ENCODE data around the gene SIN3A.
A peak's percentile ranks its signal among the peaks of the same experiment; 100 is the strongest.
"Not testable (repeated sequence)": the region's sequence is repeated elsewhere in the genome, so short reads cannot be mapped to it uniquely, and the experiment has no call there.

Gene SIN3A

DNA sequence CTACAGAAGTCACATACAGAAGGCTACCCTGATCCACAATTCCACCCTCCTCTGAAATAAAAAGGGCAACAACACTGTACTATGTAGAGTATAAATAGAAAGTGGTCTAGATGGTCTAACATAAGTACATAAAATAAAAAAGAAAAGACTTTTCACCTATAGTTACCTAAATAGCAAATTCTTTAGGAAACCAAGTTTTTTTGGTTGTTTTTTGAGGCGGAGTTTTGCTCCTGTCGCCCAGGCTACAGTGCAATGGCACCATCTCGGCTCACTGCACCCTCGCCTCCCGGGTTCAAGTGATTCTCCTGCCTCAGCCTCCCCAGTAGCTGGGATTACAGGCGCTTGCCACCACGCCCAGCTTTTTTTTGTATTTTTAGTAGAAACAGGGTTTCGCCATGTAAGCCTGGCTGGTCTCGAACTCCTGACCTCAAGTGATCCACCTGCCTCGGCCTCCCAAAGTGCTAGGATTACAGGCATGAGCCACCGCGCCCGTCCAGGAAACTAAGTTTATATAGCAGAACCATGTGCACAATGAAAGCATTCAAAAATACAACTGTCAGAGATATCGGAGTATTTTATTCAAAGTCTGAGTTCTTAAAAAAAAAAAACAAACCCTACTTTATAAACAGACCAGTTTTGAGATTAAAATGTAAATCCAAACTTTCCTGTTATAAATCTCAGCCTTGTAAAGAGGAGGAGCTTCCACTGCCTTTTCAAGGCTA lies 1.7 kb downstream of the SIN3A start:
- Histone ChIP-seq H3K27ac (ENCODE audit: low read depth, low read length) (no peak overlapping the region), H3K4me3 (ENCODE audit: low read depth, low read length) (no peak overlapping the region), H3K36me3 (ENCODE audit: control insufficient read depth in 1 of 2, insufficient read depth in 2 of 2, low read length in 2 of 2) (peaks cover 0 to 2% of the 10 kb centered on the region in 2 experiments), H2AK5ac (ENCODE audit: low read length) (no peak overlapping the region), H4K12ac (ENCODE audit: low read depth, low read length) (no peak overlapping the region), H4K91ac (ENCODE audit: low read depth, low read length) (no peak overlapping the region), H3K79me1 (ENCODE audit: low read length) (peaks cover 18% of the 10 kb centered on the region), H3K9me3 (ENCODE audit: insufficient read depth, low read depth, low read length) (no peaks in the 10 kb centered on the region), H3K14ac (ENCODE audit: low read length) (no peak overlapping the region), H3K9ac (ENCODE audit: low read length) (no peak overlapping the region), H3K4me1 (ENCODE audit: control insufficient read depth in 1 of 2, insufficient read depth in 2 of 2, low read length in 2 of 2) (peaks cover 6 to 10% of the 10 kb centered on the region in 2 experiments), H3K79me2 (ENCODE audit: control insufficient read depth, insufficient read depth, low read length, poor library complexity) (peaks cover 19% of the 10 kb centered on the region), H2BK5ac (ENCODE audit: low read depth, low read length, poor library complexity) (no peak overlapping the region), H2AFZ (ENCODE audit: insufficient read depth, low read length, poor library complexity) (no peak overlapping the region), H4K8ac (ENCODE audit: low read depth, low read length) (no peak overlapping the region), H3K4me2 (ENCODE audit: low read length) (peak overlapping the region; percentile 97), H2BK120ac (ENCODE audit: insufficient read depth, low read length, poor library complexity) (no peak overlapping the region), H2BK12ac (ENCODE audit: low read length) (no peak overlapping the region), H3K23ac (ENCODE audit: low read length) (no peak overlapping the region), H3K27me3 (ENCODE audit: insufficient read depth, low read length) (no peaks in the 10 kb centered on the region), H3K4ac (ENCODE audit: low read depth, low read length) (peak overlapping the region; percentile 84), H3K18ac (ENCODE audit: low read length) (no peak overlapping the region)
- no peak for DNase-seq
- WGBS (ENCODE audit: extremely low coverage, insufficient coverage, insufficient read length) = no CpG with 5 or more reads among the region's 14 CpGs

DNA sequence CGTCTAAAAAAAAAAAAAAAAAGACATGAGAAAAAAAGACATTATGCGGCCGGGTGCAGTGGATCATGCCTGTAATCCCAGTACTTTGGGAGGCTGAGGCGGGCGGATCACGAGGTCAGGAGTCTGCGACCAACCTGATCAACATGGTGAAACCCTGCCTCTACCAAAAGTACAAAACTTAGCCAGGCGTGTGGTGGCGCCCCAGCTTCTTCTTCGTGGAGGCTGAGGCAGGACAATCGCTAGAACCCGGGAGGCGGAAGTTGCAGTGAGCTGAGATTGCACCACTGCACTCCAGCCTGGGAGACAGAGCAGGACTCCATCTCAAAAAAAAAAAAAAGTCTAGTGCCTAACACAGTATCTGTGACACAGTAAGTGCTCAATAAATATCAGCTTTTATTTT lies 3.3 kb downstream of the SIN3A start:
- Histone ChIP-seq H3K79me1 (ENCODE audit: low read length) (peaks cover 11% of the 10 kb centered on the region), H3K4ac (ENCODE audit: low read depth, low read length) (peak overlapping the region; percentile 61), H3K79me2 (ENCODE audit: control insufficient read depth, insufficient read depth, low read length, poor library complexity) (peaks cover 18% of the 10 kb centered on the region)
- not testable (repeated sequence) for H2BK120ac ChIP-seq (ENCODE audit: insufficient read depth, low read length, poor library complexity); H4K91ac ChIP-seq (ENCODE audit: low read depth, low read length); H4K12ac ChIP-seq (ENCODE audit: low read depth, low read length); DNase-seq; H3K18ac ChIP-seq (ENCODE audit: low read length); H3K4me2 ChIP-seq (ENCODE audit: low read length); H2AK5ac ChIP-seq (ENCODE audit: low read length); H2BK12ac ChIP-seq (ENCODE audit: low read length); H3K9ac ChIP-seq (ENCODE audit: low read length); H2BK5ac ChIP-seq (ENCODE audit: low read depth, low read length, poor library complexity); H3K9me3 ChIP-seq (ENCODE audit: insufficient read depth, low read depth, low read length); H3K4me3 ChIP-seq (ENCODE audit: low read depth, low read length); H4K8ac ChIP-seq (ENCODE audit: low read depth, low read length); H3K27ac ChIP-seq (ENCODE audit: low read depth, low read length); H3K14ac ChIP-seq (ENCODE audit: low read length); H3K36me3 ChIP-seq (ENCODE audit: control insufficient read depth in 1 of 2, insufficient read depth in 2 of 2, low read length in 2 of 2); H3K4me1 ChIP-seq (ENCODE audit: control insufficient read depth in 1 of 2, insufficient read depth in 2 of 2, low read length in 2 of 2); H2AFZ ChIP-seq (ENCODE audit: insufficient read depth, low read length, poor library complexity); H3K23ac ChIP-seq (ENCODE audit: low read length); H3K27me3 ChIP-seq (ENCODE audit: insufficient read depth, low read length)
- no CpG with 5 or more reads among the region's 13 CpGs for WGBS (ENCODE audit: extremely low coverage, insufficient coverage, insufficient read length)

- Histone ChIP-seq H4K12ac (ENCODE audit: low read depth, low read length) (no peak overlapping the region), H2AK5ac (ENCODE audit: low read length) (no peak overlapping the region), H3K18ac (ENCODE audit: low read length) (no peak overlapping the region), H3K4me2 (ENCODE audit: low read length) (no peak overlapping the region), H2BK120ac (ENCODE audit: insufficient read depth, low read length, poor library complexity) (no peak overlapping the region), H3K79me2 (ENCODE audit: control insufficient read depth, insufficient read depth, low read length, poor library complexity) (peaks cover 17% of the 10 kb centered on the region), H2AFZ (ENCODE audit: insufficient read depth, low read length, poor library complexity) (no peak overlapping the region), H3K36me3 (ENCODE audit: control insufficient read depth in 1 of 2, insufficient read depth in 2 of 2, low read length in 2 of 2) (peaks cover 9 to 12% of the 10 kb centered on the region in 2 experiments), H3K9me3 (ENCODE audit: insufficient read depth, low read depth, low read length) (no peaks in the 10 kb centered on the region), H3K9ac (ENCODE audit: low read length) (no peak overlapping the region), H3K27me3 (ENCODE audit: insufficient read depth, low read length) (no peaks in the 10 kb centered on the region), H3K23ac (ENCODE audit: low read length) (peak overlapping the region; percentile 46), H3K4me3 (ENCODE audit: low read depth, low read length) (no peak overlapping the region), H2BK5ac (ENCODE audit: low read depth, low read length, poor library complexity) (no peak overlapping the region), H3K79me1 (ENCODE audit: low read length) (peaks cover 3% of the 10 kb centered on the region), H4K8ac (ENCODE audit: low read depth, low read length) (no peak overlapping the region), H3K4me1 (ENCODE audit: control insufficient read depth in 1 of 2, insufficient read depth in 2 of 2, low read length in 2 of 2) (peaks cover 2 to 4% of the 10 kb centered on the region in 2 experiments), H3K14ac (ENCODE audit: low read length) (no peak overlapping the region), H4K91ac (ENCODE audit: low read depth, low read length) (no peak overlapping the region), H3K4ac (ENCODE audit: low read depth, low read length) (peak overlapping the region; percentile 93), H3K27ac (ENCODE audit: low read depth, low read length) (no peak overlapping the region), H2BK12ac (ENCODE audit: low read length) (no peak overlapping the region)
- WGBS (ENCODE audit: extremely low coverage, insufficient coverage, insufficient read length) = no CpG with 5 or more reads among the region's 3 CpGs
- peak in 1 of 2 donors; percentile 36 for DNase-seq
Observed at GRCh38 chr15:75446151-75446550, 5.3 kb downstream of the SIN3A start.

DNA sequence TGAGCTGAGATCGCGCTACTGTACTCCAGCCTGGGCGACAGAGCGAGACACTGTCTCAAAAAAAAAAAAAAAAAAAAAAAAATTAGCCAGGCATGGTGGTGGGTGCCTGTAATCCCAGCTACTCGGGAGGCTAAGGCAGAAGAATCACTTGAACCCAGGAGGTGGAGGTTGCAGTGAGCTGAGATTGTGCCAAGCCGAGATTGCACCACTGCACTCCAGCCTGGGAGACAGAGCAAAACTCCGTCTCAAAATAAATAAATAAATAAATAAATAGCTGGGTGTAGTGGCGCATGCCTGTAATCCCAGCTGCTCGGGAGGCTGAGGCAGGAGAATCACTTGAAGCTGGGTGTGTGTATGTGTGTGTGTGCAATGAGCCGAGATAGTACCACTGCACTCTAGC lies 6.2 kb downstream of the SIN3A start:
- H3K79me1 ChIP-seq (ENCODE audit: low read length); H4K12ac ChIP-seq (ENCODE audit: low read depth, low read length); H3K4me2 ChIP-seq (ENCODE audit: low read length); H3K9ac ChIP-seq (ENCODE audit: low read length); H2BK12ac ChIP-seq (ENCODE audit: low read length); H3K27me3 ChIP-seq (ENCODE audit: insufficient read depth, low read length); H2BK120ac ChIP-seq (ENCODE audit: insufficient read depth, low read length, poor library complexity); H3K27ac ChIP-seq (ENCODE audit: low read depth, low read length); H2AK5ac ChIP-seq (ENCODE audit: low read length); H3K4me1 ChIP-seq (ENCODE audit: control insufficient read depth in 1 of 2, insufficient read depth in 2 of 2, low read length in 2 of 2); H3K18ac ChIP-seq (ENCODE audit: low read length); H2AFZ ChIP-seq (ENCODE audit: insufficient read depth, low read length, poor library complexity); H4K8ac ChIP-seq (ENCODE audit: low read depth, low read length); H3K14ac ChIP-seq (ENCODE audit: low read length); H2BK5ac ChIP-seq (ENCODE audit: low read depth, low read length, poor library complexity); H3K9me3 ChIP-seq (ENCODE audit: insufficient read depth, low read depth, low read length); H4K91ac ChIP-seq (ENCODE audit: low read depth, low read length); DNase-seq; H3K4me3 ChIP-seq (ENCODE audit: low read depth, low read length); H3K23ac ChIP-seq (ENCODE audit: low read length): not testable (repeated sequence)
- Histone ChIP-seq H3K36me3 (ENCODE audit: control insufficient read depth in 1 of 2, insufficient read depth in 2 of 2, low read length in 2 of 2) (peaks cover 9 to 14% of the 10 kb centered on the region in 2 experiments), H3K79me2 (ENCODE audit: control insufficient read depth, insufficient read depth, low read length, poor library complexity) (peaks cover 16% of the 10 kb centered on the region), H3K4ac (ENCODE audit: low read depth, low read length) (peak overlapping the region; percentile 62)
- no CpG with 5 or more reads among the region's 10 CpGs for WGBS (ENCODE audit: extremely low coverage, insufficient coverage, insufficient read length)
